Trophoblast cell (in vitro differentiated cells and primary cell): ENCODE measurements around the gene TMEM121.

ENCODE experiments used
- DNase-seq, 2 donors: peaks; one replicate each; pipeline ENCODE4 v3.0.0-alpha.2; 2016
- H2AFZ ChIP-seq: 2 replicates; pipeline ENCODE4 v1.6.1; 2013; ENCODE audit warnings: low read length, moderate library complexity, mild to moderate bottlenecking; ENCODE audit not compliant: insufficient read depth, poor library complexity
- H2AK5ac ChIP-seq: 2 replicates; pipeline ENCODE4 v1.6.1; 2013; ENCODE audit warnings: mild to moderate bottlenecking, low read length
- H2BK120ac ChIP-seq: 2 replicates; pipeline ENCODE4 v1.6.1; 2013; ENCODE audit warnings: low read length, mild to moderate bottlenecking, moderate library complexity; ENCODE audit not compliant: insufficient read depth, poor library complexity
- H2BK12ac ChIP-seq: 2 replicates; pipeline ENCODE4 v1.6.1; 2013; ENCODE audit warnings: mild to moderate bottlenecking, low read length, moderate library complexity
- H2BK5ac ChIP-seq: 2 replicates; pipeline ENCODE4 v1.6.1; 2013; ENCODE audit warnings: low read length, low read depth, moderate library complexity, mild to moderate bottlenecking; ENCODE audit not compliant: poor library complexity
- H3K14ac ChIP-seq: 2 replicates; pipeline ENCODE4 v1.6.1; 2013; ENCODE audit warnings: mild to moderate bottlenecking, low read length
- H3K18ac ChIP-seq: 2 replicates; pipeline ENCODE4 v1.6.1; 2013; ENCODE audit warnings: mild to moderate bottlenecking, low read length
- H3K23ac ChIP-seq: 2 replicates; pipeline ENCODE4 v1.6.1; 2013; ENCODE audit warnings: low read length
- H3K27ac ChIP-seq: 2 replicates; pipeline ENCODE4 v1.5.1; 2013; ENCODE audit warnings: low read depth, mild to moderate bottlenecking, inconsistent platforms, low read length, moderate library complexity
- H3K27me3 ChIP-seq: 2 replicates; pipeline ENCODE4 v1.6.1; 2013; ENCODE audit warnings: inconsistent platforms, mild to moderate bottlenecking, low read length, moderate library complexity; ENCODE audit not compliant: insufficient read depth
- H3K36me3 ChIP-seq, 2 experiments: 1 replicate in 1 of 2; 2 replicates in 1 of 2; pipeline ENCODE4 v1.6.1; 2013; ENCODE audit warnings: low read length in 2 of 2, mild to moderate bottlenecking in 2 of 2, moderate library complexity in 1 of 2; ENCODE audit not compliant: insufficient read depth in 2 of 2, control insufficient read depth in 1 of 2
- H3K4ac ChIP-seq: 2 replicates; pipeline ENCODE4 v1.6.1; 2013; ENCODE audit warnings: low read depth, mild to moderate bottlenecking, low read length, moderate library complexity
- H3K4me1 ChIP-seq, 2 experiments: 1 replicate in 1 of 2; 2 replicates in 1 of 2; pipeline ENCODE4 v1.6.1; 2013; ENCODE audit warnings: low read length in 2 of 2, mild to moderate bottlenecking in 2 of 2, moderate library complexity in 1 of 2; ENCODE audit not compliant: insufficient read depth in 2 of 2, control insufficient read depth in 1 of 2
- H3K4me2 ChIP-seq: 2 replicates; pipeline ENCODE4 v1.6.1; 2013; ENCODE audit warnings: inconsistent platforms, mild to moderate bottlenecking, low read length, moderate library complexity
- H3K4me3 ChIP-seq: 2 replicates; pipeline ENCODE4 v1.5.1; 2013; ENCODE audit warnings: mild to moderate bottlenecking, low read depth, low read length, inconsistent platforms
- H3K79me1 ChIP-seq: one replicate; pipeline ENCODE4 v1.6.1; 2013; ENCODE audit warnings: low read length
- H3K79me2 ChIP-seq: 2 replicates; pipeline ENCODE4 v1.6.1; 2013; ENCODE audit warnings: low read length, mild to moderate bottlenecking; ENCODE audit not compliant: control insufficient read depth, insufficient read depth, poor library complexity
- H3K9ac ChIP-seq: 2 replicates; pipeline ENCODE4 v1.6.1; 2013; ENCODE audit warnings: mild to moderate bottlenecking, low read length
- H3K9me3 ChIP-seq: 2 replicates; pipeline ENCODE4 v1.6.1; 2013; ENCODE audit warnings: low read depth, mild to moderate bottlenecking, control low read depth, inconsistent platforms, low read length; ENCODE audit not compliant: insufficient read depth
- H4K12ac ChIP-seq: 2 replicates; pipeline ENCODE4 v1.6.1; 2013; ENCODE audit warnings: low read depth, mild to moderate bottlenecking, low read length, moderate library complexity
- H4K8ac ChIP-seq: 2 replicates; pipeline ENCODE4 v1.6.1; 2013; ENCODE audit warnings: low read depth, mild to moderate bottlenecking, low read length, moderate library complexity
- H4K91ac ChIP-seq: one replicate; pipeline ENCODE4 v1.6.1; 2013; ENCODE audit warnings: low read depth, mild to moderate bottlenecking, low read length, moderate library complexity
- WGBS: extraction: QIAGEN DNeasy Blood & Tissue Kit; methylation state at CpG from one replicate; pipeline ENCODE4 v1.1.7; 2013; ENCODE audit warnings: missing lambda C conversion rate; ENCODE audit not compliant: insufficient read length, insufficient coverage; ENCODE audit errors: extremely low coverage; 5-methylcytosine and 5-hydroxymethylcytosine counted together

TMEM121 gene

DNA sequence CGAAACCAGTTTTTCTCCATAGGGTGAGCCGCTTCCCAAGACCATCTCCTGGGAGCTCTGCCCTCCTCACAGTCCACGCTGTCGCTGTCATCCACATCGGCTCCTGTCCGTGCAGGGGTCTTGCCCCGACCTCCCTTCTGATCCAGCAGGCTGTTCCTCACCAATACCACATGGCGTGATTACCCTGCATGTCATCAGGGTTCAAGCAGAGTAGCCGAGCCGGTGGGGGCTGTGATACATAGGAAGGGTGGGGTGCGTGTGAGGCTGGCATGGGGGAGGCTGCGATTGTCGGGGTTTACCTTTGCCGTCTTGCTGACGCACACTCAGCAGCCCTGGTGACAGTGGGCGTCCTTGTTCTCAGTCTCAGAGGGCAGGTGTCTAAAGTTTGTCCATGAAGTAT lies 18.3 kb upstream of the TMEM121 start:
- no CpG with 5 or more reads among the region's 16 CpGs for WGBS

DNA sequence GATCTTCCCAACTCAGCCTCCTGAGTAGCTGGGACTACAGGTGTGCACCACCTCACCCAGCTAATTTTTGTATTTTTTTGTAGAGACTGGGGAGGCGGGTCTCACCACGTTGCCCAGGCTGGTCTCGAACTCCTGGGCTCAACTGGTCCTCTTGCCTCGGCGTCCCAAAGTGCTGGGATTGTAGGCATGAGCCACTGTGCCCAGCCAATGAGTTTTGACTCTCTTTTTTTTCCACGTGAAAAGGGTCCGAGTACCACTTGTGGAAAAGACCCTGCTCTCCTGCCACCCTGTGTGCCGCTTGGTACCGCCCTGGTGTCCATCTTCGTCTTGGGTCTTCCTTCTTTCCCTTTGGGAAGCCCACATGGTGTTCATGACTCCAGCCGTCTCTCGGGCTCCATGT lies 17.8 kb upstream of the TMEM121 start:
- Histone ChIP-seq H4K8ac (no peak overlapping the region), H3K36me3 (no peaks in the 10 kb centered on the region), H3K4me2 (no peak overlapping the region), H3K79me2 (no peaks in the 10 kb centered on the region), H3K27ac (no peak overlapping the region), H2AFZ (no peak overlapping the region), H3K4me3 (no peak overlapping the region), H3K4ac (no peak overlapping the region), H3K9me3 (peaks cover 38% of the 10 kb centered on the region), H4K91ac (no peak overlapping the region), H3K79me1 (no peaks in the 10 kb centered on the region), H3K18ac (no peak overlapping the region), H3K4me1 (no peaks in the 10 kb centered on the region), H2BK5ac (no peak overlapping the region), H2BK12ac (no peak overlapping the region), H3K23ac (no peak overlapping the region), H3K27me3 (no peaks in the 10 kb centered on the region), H4K12ac (no peak overlapping the region), H2BK120ac (no peak overlapping the region), H3K14ac (no peak overlapping the region), H3K9ac (no peak overlapping the region), H2AK5ac (no peak overlapping the region)
- no CpG with 5 or more reads among the region's 12 CpGs for WGBS
- DNase-seq = no peak

More for the DNA sequence above, 18.3 kb upstream of the TMEM121 start:
- H2BK120ac ChIP-seq = no peak overlapping the region
- H2BK5ac ChIP-seq = no peak overlapping the region
- H3K23ac ChIP-seq = no peak overlapping the region
- no peaks in the 10 kb centered on the region for H3K79me1 ChIP-seq
- no peak overlapping the region for H2AK5ac ChIP-seq
- no peak overlapping the region for H4K8ac ChIP-seq
- no peak for DNase-seq
- peaks cover 41% of the 10 kb centered on the region for H3K9me3 ChIP-seq
- H3K4me1 ChIP-seq = no peaks in the 10 kb centered on the region
- no peak overlapping the region for H3K4me2 ChIP-seq
- H2BK12ac ChIP-seq = no peak overlapping the region
- H4K12ac ChIP-seq = no peak overlapping the region
- peak overlapping the region; percentile 27 for H3K4me3 ChIP-seq
- no peak overlapping the region for H4K91ac ChIP-seq
- H3K27ac ChIP-seq = no peak overlapping the region
- no peak overlapping the region for H2AFZ ChIP-seq
- H3K14ac ChIP-seq = no peak overlapping the region
- H3K9ac ChIP-seq = no peak overlapping the region
- no peaks in the 10 kb centered on the region for H3K27me3 ChIP-seq
- no peak overlapping the region for H3K18ac ChIP-seq
- no peaks in the 10 kb centered on the region for H3K79me2 ChIP-seq
- no peaks in the 10 kb centered on the region for H3K36me3 ChIP-seq
- H3K4ac ChIP-seq = no peak overlapping the region

DNA sequence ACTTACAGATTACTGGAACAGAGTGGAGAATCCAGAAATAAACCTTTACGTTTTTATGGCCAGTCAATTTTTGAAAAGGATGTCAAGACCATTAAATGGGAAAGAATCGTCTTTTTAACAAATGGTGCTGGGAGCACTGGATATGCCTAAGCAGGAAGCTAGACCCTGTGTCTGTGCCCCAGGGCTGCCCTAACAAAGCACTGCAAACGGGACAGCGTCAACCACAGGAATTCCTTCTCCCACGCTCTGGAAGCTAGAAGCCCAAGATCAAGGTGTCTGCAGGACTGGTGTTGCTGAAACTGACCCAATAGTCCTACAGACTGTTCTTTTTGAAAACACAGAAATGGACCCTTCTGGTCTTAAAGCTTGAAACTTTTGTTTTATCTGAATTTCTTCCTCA lies 9.3 kb upstream of the TMEM121 start:
- no peak overlapping the region for H3K27ac ChIP-seq
- H3K79me2 ChIP-seq = no peaks in the 10 kb centered on the region
- no peaks in the 10 kb centered on the region for H3K36me3 ChIP-seq
- no peak overlapping the region for H3K4me2 ChIP-seq
- WGBS = no CpG with 5 or more reads among the region's 5 CpGs
- H3K9ac ChIP-seq = no peak overlapping the region
- no peak overlapping the region for H2BK120ac ChIP-seq
- no peaks in the 10 kb centered on the region for H3K79me1 ChIP-seq
- H3K4ac ChIP-seq = no peak overlapping the region
- no peak overlapping the region for H4K91ac ChIP-seq
- no peak overlapping the region for H3K14ac ChIP-seq
- no peak overlapping the region for H2AFZ ChIP-seq
- no peak overlapping the region for H2AK5ac ChIP-seq
- no peak overlapping the region for H4K8ac ChIP-seq
- no peaks in the 10 kb centered on the region for H3K4me1 ChIP-seq
- no peak overlapping the region for H2BK12ac ChIP-seq
- no peaks in the 10 kb centered on the region for H3K27me3 ChIP-seq
- no peak overlapping the region for H3K23ac ChIP-seq
- H3K9me3 ChIP-seq = peaks cover 20% of the 10 kb centered on the region
- no peak overlapping the region for H4K12ac ChIP-seq
- H2BK5ac ChIP-seq = no peak overlapping the region
- no peak for DNase-seq
- H3K4me3 ChIP-seq = no peak overlapping the region
- H3K18ac ChIP-seq = no peak overlapping the region

DNA sequence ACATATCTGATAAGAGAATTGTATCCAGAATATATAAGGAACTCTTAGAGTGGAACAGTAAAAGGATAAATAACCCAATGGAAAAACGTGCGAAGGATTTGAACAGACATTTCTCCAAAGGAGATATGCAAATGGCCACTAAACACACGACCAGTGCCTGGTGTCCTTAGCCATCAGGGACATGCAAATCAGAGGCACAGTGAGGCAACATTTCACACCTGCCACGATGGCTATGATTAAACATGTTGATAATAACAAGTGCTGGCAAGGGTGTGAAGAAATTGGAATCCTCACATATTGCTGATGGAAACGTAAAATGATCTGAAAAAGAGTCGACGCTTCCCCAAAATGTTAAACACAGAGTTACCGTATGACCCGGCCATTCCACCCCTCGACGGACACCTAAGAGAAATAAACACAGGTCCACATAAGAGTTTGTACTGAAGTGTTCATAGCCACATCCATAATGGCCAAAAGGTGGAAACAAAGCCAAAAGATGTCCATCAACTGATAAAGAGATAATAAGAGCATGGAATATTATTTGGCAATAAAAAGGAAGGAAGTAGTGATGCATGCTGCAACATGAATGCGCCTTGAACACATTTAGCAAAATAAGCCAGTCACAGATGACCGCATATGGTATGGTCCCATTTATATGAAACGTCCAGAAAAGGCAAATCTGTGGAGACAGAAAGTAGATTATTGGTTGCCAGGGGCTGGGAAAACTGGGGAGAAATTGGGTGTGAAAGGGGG lies 6.3 kb upstream of the TMEM121 start:
- Histone ChIP-seq H3K14ac (no peak overlapping the region), H3K79me1 (no peaks in the 10 kb centered on the region), H2BK5ac (no peak overlapping the region), H3K27ac (no peak overlapping the region), H3K9me3 (peaks cover 9% of the 10 kb centered on the region), H4K91ac (no peak overlapping the region), H2AK5ac (no peak overlapping the region), H2AFZ (no peak overlapping the region), H2BK12ac (no peak overlapping the region), H3K23ac (no peak overlapping the region), H3K9ac (no peak overlapping the region), H4K8ac (no peak overlapping the region), H3K79me2 (no peaks in the 10 kb centered on the region), H3K36me3 (no peaks in the 10 kb centered on the region), H3K27me3 (no peaks in the 10 kb centered on the region), H3K4me2 (no peak overlapping the region), H4K12ac (no peak overlapping the region), H3K4me1 (no peaks in the 10 kb centered on the region), H2BK120ac (no peak overlapping the region), H3K18ac (no peak overlapping the region), H3K4me3 (no peak overlapping the region), H3K4ac (no peak overlapping the region)
- DNase-seq = peak; percentile 64 to 78
- WGBS = no CpG with 5 or more reads among the region's 14 CpGs
